ENCODE results near the gene PDE6H.

- TF ChIP-seq, protein P1, sequence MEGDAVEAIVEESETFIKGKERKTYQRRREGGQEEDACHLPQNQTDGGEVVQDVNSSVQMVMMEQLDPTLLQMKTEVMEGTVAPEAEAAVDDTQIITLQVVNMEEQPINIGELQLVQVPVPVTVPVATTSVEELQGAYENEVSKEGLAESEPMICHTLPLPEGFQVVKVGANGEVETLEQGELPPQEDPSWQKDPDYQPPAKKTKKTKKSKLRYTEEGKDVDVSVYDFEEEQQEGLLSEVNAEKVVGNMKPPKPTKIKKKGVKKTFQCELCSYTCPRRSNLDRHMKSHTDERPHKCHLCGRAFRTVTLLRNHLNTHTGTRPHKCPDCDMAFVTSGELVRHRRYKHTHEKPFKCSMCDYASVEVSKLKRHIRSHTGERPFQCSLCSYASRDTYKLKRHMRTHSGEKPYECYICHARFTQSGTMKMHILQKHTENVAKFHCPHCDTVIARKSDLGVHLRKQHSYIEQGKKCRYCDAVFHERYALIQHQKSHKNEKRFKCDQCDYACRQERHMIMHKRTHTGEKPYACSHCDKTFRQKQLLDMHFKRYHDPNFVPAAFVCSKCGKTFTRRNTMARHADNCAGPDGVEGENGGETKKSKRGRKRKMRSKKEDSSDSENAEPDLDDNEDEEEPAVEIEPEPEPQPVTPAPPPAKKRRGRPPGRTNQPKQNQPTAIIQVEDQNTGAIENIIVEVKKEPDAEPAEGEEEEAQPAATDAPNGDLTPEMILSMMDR (IDR thresholded peaks at IDR 0.05), result no peak
- TF ChIP-seq POLR2A (IDR thresholded peaks at IDR 0.05), result no peak
- TF ChIP-seq POLR2AphosphoS5 (IDR thresholded peaks at IDR 0.05), result no peak
Observed at GRCh38 chr12:14959126-14959440, 13.8 kb upstream of the PDE6H start.

Measured in prostate gland (tissue), 2 donors.